Esophagus (tissue), 2 donors: ENCODE data around the gene VASN. TPM values are rescaled to one million over a fixed set of nuclear protein-coding genes. Genes with fewer than 3 reads are reported as not detected.
"Not testable (repeated sequence)": the region's sequence is repeated elsewhere in the genome, so short reads cannot be mapped to it uniquely, and the experiment has no call there.

Experiments
- H3K27ac ChIP-seq, 2 donors: one replicate each; pipeline ENCODE4 v1.5.1; 2013; ENCODE audit warnings: low read depth in 2 of 2, mild to moderate bottlenecking in 2 of 2, inconsistent platforms in 1 of 2, low read length in 1 of 2, moderate library complexity in 1 of 2
- H3K27me3 ChIP-seq, 2 donors: one replicate each; pipeline ENCODE4 v1.6.1; 2013; ENCODE audit warnings: low read length in 2 of 2, control low read depth in 1 of 2, mild to moderate bottlenecking in 1 of 2; ENCODE audit not compliant: insufficient read depth in 2 of 2, control insufficient read depth in 1 of 2
- H3K36me3 ChIP-seq, 2 donors: one replicate each; pipeline ENCODE4 v1.6.1; 2013; ENCODE audit warnings: low read length in 1 of 2; ENCODE audit not compliant: control insufficient read depth in 2 of 2, insufficient read depth in 2 of 2
- H3K4me1 ChIP-seq, 2 donors: one replicate each; pipeline ENCODE4 v1.6.1; 2013; ENCODE audit warnings: low read length in 1 of 2; ENCODE audit not compliant: control insufficient read depth in 2 of 2, insufficient read depth in 2 of 2
- H3K4me3 ChIP-seq, 2 donors: one replicate each; pipeline ENCODE4 v1.5.1; 2013; ENCODE audit warnings: low read length in 2 of 2, mild to moderate bottlenecking in 2 of 2, low read depth in 1 of 2, moderate library complexity in 1 of 2
- H3K9me3 ChIP-seq, 2 donors: one replicate each; pipeline ENCODE4 v1.6.1; 2013; ENCODE audit warnings: mild to moderate bottlenecking in 2 of 2, low read depth in 1 of 2, low read length in 1 of 2, moderate library complexity in 1 of 2; ENCODE audit not compliant: control insufficient read depth in 2 of 2, insufficient read depth in 1 of 2
- WGBS, 2 donors: extraction: QIAGEN DNeasy Blood & Tissue Kit; methylation state at CpG; one replicate each; pipeline ENCODE4 v1.1.7; 2013; 5-methylcytosine and 5-hydroxymethylcytosine counted together
- polyA plus RNA-seq, 2 donors: library from polyadenylated mRNA; stranded (reverse); fragments of 200-250 nt; gene quantifications; one replicate each; pipeline ENCODE4 v1.2.3, GENCODE V29; 2013
- donor health status: healthy with polysubstance abuse.
- donor health status: Bipolar disorder and iron deficiency.

VASN gene
- polyA plus RNA-seq, 2 donors = 25.5 to 32.7 TPM

DNA sequence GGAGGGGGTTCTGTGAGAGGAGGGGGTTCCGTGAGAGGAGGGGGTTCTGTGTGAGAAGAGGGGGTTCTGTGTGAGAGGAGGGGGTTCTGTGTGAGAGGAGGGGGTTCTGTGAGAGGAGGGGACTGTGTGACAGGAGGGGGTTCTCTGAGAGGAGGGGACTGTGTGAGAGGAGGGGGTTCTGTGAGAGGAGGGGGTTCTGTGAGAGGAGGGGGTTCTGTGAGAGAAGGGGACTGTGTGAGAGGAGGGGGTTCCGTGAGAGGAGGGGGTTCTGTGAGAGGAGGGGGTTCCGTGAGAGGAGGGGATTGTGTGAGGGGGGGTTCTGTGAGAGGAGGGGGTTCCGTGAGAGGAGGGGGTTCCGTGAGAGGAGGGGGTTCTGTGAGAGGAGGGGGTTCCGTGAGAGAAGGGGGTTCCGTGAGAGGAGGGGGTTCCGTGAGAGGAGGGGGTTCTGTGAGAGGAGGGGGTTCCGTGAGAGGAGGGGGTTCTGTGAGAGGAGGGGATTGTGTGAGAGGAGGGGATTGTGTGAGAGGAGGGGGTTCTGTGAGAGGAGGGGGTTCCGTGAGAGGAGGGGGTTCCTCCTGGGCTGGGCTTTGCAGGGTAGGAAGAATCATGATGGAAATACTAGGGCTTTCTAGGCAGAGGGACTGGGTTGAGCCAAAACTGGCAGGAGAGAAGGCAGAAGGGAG, 27.2 kb upstream of the VASN start:
- Histone ChIP-seq H3K36me3 (peaks cover 10 to 16% of the 10 kb centered on the region in 2 donors), H3K4me1 (peaks cover 2 to 12% of the 10 kb centered on the region in 2 donors)
- H3K4me3 ChIP-seq, H3K9me3 ChIP-seq, H3K27me3 ChIP-seq, H3K27ac ChIP-seq: not testable (repeated sequence)
- WGBS, 2 donors = 41% methylated on average over 9 of the region's 10 CpGs

GRCh38 chr16:4344983-4345835, 26.4 kb upstream of the VASN start:
- H3K27me3 ChIP-seq = no peaks in the 10 kb centered on the region
- no peak overlapping the region for H3K27ac ChIP-seq
- 61 to 65% methylated on average over 26 of the region's 26 CpGs for WGBS, 2 donors
- peaks cover 6 to 16% of the 10 kb centered on the region in 2 donors for H3K36me3 ChIP-seq
- no peak overlapping the region for H3K4me3 ChIP-seq
- peaks cover under 1 to 9% of the 10 kb centered on the region in 2 donors for H3K4me1 ChIP-seq
- peaks cover 0 to 1% of the 10 kb centered on the region in 2 donors for H3K9me3 ChIP-seq

DNA sequence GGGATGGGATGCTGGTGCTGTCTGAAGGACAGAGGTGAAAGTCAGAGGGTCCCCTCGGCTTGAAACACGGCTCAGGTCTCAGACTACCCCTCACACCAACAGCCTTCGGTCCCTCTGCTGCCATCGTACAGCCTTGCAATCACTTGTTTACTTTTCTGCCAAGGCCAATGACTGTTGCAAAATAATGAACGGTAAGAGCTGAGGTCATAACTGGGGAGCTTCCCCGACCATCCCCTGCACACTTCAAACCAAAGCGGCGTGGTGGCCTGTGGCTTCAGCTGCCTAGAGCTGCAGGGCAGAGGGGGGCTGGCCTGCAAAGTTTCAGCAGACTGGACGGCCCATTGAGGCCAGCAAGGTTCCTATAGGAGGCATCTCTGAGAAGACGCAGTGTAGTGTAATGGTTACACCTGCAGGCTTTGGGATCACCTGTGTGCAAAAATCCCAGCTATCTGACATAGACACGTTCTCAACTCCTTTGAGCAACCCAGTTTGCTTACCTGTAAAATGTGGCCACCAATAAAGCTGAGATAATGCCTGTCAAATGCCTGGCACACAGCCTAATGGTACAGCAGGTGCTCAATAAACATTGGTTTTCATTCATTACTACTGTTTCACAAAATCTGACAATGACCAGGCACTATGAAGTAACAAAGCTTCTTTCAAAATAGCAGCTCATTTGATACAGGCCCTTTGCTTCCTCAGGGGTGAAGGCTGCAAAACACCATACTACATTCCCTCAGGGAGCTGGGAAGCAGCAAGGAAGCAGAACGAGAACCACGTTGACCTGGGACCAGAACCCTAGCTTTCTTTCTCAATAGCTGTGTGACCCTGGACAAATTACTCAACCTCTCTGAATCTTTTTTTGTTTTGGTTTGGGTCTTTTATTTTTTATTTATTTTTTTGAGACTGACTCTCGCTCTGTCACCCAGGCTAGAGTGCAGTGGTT, 25.5 kb upstream of the VASN start:
- Histone ChIP-seq H3K36me3 (peaks cover 0 to 11% of the 10 kb centered on the region in 2 donors), H3K4me1 (peaks cover 4 to 9% of the 10 kb centered on the region in 2 donors), H3K9me3 (peaks cover 0 to 1% of the 10 kb centered on the region in 2 donors), H3K27ac (peak overlapping the region in 1 of 2 donors; percentile 15), H3K4me3 (no peak overlapping the region), H3K27me3 (no peaks in the 10 kb centered on the region)
- 63 to 72% methylated on average over 14 of the region's 14 CpGs for WGBS, 2 donors

GRCh38 chr16:4347010-4347409, 24.6 kb upstream of the VASN start:
- H3K9me3 ChIP-seq = peaks cover 0 to 1% of the 10 kb centered on the region in 2 donors
- no peaks in the 10 kb centered on the region for H3K27me3 ChIP-seq
- WGBS, 2 donors = 84 to 88% methylated on average over 8 of the region's 8 CpGs
- H3K36me3 ChIP-seq = peaks cover 0 to 8% of the 10 kb centered on the region in 2 donors
- H3K4me3 ChIP-seq = no peak overlapping the region
- H3K27ac ChIP-seq = no peak overlapping the region
- H3K4me1 ChIP-seq = peaks cover 4 to 9% of the 10 kb centered on the region in 2 donors

- H3K36me3 ChIP-seq = peaks cover 0 to 6% of the 10 kb centered on the region in 2 donors
- H3K27me3 ChIP-seq = no peaks in the 10 kb centered on the region
- H3K9me3 ChIP-seq = peaks cover 0 to 1% of the 10 kb centered on the region in 2 donors
- peaks cover 4 to 9% of the 10 kb centered on the region in 2 donors for H3K4me1 ChIP-seq
- H3K27ac ChIP-seq = peak overlapping the region in 1 of 2 donors; percentile 26
- no peak overlapping the region for H3K4me3 ChIP-seq
- WGBS, 2 donors = 68 to 69% methylated on average over 17 of the region's 17 CpGs
Measured at GRCh38 chr16:4347765-4348509, 23.7 kb upstream of the VASN start.

DNA sequence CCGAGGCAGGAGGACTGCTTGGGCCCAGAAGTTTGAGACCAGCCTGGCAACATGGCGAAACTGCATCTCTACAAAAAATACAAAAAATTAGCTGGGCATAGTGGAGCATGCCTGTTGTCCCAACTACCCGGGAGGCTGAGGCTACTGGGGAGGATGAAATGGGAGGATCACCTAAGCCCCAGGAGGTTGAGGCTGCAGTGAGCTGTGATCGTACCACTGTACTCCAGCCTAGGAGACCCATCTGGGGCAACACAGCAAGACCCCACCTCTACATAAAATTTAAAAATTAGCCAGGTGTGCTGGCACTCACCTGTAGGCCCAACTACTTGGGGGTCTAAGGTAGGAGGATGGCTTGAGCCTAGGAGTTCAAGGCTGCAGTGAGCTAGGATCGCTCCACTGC, 22.3 kb upstream of the VASN start:
- H3K36me3 ChIP-seq = peaks cover 0 to 4% of the 10 kb centered on the region in 2 donors
- H3K27ac ChIP-seq = no peak overlapping the region
- H3K27me3 ChIP-seq = no peaks in the 10 kb centered on the region
- WGBS, 2 donors = 97 to 98% methylated on average over 5 of the region's 5 CpGs
- H3K4me3 ChIP-seq = no peak overlapping the region
- peaks cover 0 to 1% of the 10 kb centered on the region in 2 donors for H3K9me3 ChIP-seq
- H3K4me1 ChIP-seq = peaks cover 4 to 9% of the 10 kb centered on the region in 2 donors

DNA sequence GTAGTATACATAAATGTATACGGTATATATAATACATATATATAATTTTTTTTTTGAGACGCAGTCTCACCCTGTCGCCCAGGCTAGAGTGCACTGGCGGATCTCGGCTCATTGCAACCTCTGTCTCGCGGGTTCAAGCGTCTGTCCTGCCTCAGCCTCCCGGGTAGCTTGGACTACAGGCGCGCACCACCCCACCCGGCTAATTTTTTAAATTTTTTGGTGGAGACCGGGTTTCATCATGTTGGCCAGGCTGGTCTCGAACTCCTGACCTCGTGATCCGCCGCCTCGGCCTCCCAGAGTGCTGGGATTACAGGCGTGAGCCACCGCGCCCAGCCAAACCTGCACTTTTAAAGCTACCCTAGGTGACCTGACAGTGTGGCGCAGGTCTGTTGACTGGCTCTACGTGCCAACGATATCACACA, 21.3 kb upstream of the VASN start:
- peaks cover 3 to 4% of the 10 kb centered on the region in 2 donors for H3K4me1 ChIP-seq
- WGBS, 2 donors = 30 to 31% methylated on average over 24 of the region's 24 CpGs

GRCh38 chr16:4350787-4351659, 20.6 kb upstream of the VASN start, which contains the start of gene PAM16:
Gene PAM16 (minus strand): TSS chr16:4351321. CDS start chr16:4351234, 87 bp downstream.
- no peaks in the 10 kb centered on the region for H3K9me3 ChIP-seq
- peaks cover 3 to 4% of the 10 kb centered on the region in 2 donors for H3K4me1 ChIP-seq
- H3K4me3 ChIP-seq = peak within 1 kb of the TSS; percentile 92 to 97
- peak within 1 kb of the TSS; percentile 89 for H3K27ac ChIP-seq
- H3K36me3 ChIP-seq = peaks cover 0 to 8% of the 10 kb centered on the region in 2 donors
- no peaks in the 10 kb centered on the region for H3K27me3 ChIP-seq
- 0 to 1% methylated on average over 67 to 81 of the region's 81 CpGs for WGBS, 2 donors

More for the DNA sequence above, 21.3 kb upstream of the VASN start:
- H3K9me3 ChIP-seq = peaks cover 0 to 1% of the 10 kb centered on the region in 2 donors
- peaks cover 0 to 8% of the 10 kb centered on the region in 2 donors for H3K36me3 ChIP-seq
- H3K27ac ChIP-seq = peak overlapping the region; percentile 89
- no peaks in the 10 kb centered on the region for H3K27me3 ChIP-seq
- peak overlapping the region; percentile 92 to 97 for H3K4me3 ChIP-seq
